Activated CD4-positive, alpha-beta T cell treated with anti-CD3 and anti-CD28 coated beads for 1 hour (primary cell): ENCODE measurements around the gene ZDHHC11.
"Not testable (repeated sequence)": the region's sequence is repeated elsewhere in the genome, so short reads cannot be mapped to it uniquely, and the experiment has no call there.

Experiments used
- DNase-seq: peaks from one replicate; pipeline ENCODE4 v3.0.0-alpha.2; 2020

Gene ZDHHC11

GRCh38 chr5:878677-879076 lies 27.9 kb upstream of the ZDHHC11 start:
- DNase-seq, result not testable (repeated sequence)

DNA sequence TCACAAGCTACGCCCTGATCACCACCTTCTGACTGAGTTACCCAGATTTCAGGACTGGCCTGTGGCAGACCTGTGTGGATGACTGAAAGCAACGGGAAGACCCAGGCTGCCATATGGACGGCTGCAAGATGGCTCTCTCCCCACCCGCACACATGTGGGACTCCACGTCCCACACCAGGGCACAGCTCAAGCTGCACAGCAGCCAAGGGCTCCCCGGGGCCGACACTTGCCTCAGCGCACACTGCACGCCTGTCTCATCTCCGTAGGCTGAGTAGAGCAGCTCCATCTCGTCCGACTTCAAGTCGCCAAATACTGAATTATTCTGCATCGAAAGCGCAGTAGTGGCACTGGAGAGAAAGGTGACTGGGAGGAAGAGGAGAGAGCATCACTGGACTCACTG lies 27.3 kb upstream of the ZDHHC11 start:
- DNase-seq, result no peak

GRCh38 chr5:876398-877365 lies 25.9 kb upstream of the ZDHHC11 start:
- no peak for DNase-seq

DNA sequence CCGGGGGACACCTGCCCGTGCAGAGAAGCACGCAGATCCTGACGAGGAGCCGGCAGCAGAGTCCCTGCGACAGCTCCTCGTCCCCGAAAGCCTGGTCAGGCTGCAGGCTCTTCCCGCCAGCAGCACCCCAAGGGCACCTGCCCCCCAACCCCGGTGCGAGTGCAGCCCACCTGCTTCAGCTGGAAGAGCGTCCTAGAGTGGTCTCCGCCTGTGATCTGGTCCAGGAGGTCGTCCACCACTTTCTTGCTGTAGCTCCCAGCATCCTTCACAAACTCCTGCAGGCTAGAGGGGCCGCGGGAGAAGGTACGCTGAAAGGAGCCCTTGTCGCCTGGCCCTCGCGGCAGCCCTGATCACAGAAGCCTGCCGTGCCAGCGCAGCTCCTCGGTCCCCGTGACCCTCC lies 25.1 kb upstream of the ZDHHC11 start:
- no peak for DNase-seq

DNA sequence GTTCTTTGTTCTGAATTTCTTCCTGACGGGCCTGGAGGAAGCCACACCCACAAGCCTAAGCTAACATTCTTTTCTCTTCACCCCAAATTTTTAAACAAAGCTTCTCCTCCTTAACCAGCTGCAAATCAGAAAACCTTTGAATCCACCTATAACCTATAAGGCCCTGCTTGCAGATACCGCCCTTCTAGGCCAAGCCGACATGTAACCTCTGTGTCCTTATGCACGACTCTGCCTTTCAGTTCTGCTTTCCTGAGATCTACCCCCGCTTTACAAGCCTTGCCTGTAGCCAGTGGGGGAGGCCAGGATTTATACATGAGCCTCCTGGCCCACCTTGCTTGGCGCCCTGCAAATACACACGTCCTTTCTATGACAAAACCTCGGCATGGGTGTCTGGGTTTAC lies 22.5 kb upstream of the ZDHHC11 start:
- DNase-seq, result no peak

DNA sequence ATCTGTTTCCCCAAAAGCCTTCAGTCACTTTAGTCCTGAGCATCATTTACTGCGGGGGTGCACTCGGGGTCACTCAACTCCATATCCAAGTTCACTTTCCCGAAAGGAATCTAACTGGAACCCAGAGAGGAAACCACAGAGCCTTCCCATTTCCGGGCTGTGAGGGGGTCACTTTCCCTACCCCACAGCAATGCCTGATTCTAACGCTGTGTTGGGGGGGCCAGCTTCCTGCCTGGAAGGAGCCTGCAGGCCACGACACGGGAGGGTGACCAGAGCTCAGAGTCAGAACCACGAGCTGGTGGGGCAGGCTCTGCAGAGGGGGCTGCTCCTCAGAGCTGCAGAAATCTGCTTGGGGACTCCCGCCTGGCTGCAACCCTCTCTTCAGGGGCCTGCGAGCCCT lies 21.5 kb upstream of the ZDHHC11 start:
- no peak for DNase-seq

DNA sequence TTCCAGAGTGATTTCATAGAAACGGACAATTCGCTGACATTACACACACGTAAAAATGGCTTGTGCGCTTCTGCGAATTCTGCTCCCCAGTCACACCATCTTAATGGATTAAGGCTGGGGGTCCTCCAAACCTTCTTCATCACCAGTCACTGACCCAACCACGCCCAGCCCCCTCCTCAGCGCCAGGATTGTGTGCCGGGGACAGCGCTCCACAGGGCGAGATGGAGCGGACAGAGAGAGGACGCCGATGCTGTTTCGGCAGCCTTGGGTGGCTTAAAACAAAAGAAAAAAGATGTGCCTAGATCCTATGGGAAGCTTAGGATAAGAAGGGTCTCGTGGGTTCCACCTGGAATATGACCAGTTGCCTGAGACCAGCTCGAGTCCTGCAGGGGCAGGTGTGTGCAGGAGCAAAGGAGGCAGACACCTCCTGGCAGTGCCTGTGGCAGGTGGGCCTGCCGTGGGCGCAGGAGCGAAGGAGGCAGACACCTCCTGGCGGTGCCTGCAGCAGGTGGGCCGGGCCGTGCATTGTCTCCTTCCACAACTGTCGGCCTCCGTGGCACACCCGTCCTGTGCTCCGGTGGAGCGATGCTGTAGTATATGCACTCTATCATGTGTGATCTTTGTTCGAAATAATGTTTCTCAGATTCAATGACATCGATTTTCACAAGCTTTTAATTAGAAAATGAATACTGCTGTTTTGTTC lies 21.0 kb upstream of the ZDHHC11 start:
- no peak for DNase-seq

GRCh38 chr5:870956-871355 lies 20.2 kb upstream of the ZDHHC11 start:
- no peak for DNase-seq

DNA sequence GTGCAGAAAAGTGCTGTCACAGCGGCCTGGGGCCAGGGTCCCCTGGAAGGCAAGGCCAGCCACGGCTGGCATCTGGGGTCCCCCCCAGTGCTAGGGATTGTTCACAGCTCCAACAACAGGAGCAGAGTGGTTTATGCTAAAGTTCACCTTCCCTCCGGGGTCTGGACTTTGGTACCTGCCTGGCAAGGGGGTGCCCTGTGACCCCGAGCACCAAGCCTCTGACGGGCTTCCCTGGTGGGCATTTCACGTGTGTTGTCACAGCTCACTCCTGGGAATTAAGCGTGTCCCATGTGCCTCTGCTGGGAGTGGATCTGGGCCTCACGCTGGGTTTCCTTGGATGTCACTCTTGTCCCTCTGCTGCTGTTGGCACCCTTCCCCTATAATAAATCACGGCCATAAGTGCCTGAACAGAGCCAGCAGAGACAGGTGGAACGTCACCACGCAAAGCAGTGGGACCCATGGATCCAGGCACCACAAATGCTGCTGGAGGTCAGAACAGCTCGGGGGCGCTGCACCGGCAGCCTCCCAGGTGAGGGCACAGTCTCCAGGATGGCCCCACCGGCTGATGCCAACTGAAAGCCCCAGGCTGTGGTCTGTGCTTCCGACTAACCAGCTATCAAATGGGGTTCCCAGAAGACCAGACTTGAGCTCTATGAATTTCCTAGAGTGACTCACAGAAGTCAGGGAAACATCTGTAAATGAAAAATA lies 17.8 kb upstream of the ZDHHC11 start:
- no peak for DNase-seq

DNA sequence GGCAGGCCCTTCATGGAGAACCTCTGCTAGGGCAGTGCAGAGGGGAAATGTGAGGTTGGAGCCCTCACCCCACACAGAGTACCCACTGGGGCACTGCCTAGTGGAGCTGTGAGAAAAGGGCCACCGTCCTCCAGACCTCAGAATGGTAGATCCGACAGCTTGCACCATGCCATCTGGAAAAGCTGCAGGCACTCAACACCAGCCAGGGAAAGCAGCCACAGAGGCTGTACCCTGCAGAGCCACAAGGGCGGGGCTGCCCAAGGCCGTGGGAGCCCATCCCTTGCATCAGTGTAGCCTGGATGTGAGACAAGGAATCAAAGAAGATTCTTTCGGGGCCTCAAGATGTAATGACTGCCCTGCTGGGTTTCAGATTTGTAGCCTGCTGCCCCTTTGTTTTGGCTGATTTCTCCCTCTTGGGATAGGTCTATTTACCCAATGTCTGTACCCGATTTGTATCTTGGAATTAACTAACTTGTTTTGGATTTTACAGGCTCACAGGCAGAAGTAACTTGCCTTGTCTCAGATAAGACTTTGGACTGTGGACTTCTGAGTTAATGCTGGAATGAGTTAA lies 16.6 kb upstream of the ZDHHC11 start:
- no peak for DNase-seq

DNA sequence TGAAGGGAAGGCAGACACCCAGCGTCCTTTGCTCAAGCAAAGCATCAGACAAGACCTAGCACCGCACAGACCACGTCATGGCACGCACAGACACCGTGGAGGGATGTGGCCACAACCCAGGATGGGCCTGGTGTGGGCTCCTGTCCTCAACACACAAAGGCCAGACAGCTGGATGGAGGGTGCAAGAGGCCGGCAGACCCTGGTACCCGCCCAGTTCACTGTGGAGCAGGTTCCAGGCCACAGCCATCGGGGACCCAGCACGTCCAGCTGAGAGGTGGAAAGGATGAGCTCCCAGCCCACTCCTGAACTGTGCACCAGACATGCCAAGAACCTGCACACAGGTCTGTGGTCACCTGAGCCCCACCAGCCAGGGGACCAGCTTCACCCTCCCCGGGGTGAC lies 15.0 kb upstream of the ZDHHC11 start:
- DNase-seq, result no peak

DNA sequence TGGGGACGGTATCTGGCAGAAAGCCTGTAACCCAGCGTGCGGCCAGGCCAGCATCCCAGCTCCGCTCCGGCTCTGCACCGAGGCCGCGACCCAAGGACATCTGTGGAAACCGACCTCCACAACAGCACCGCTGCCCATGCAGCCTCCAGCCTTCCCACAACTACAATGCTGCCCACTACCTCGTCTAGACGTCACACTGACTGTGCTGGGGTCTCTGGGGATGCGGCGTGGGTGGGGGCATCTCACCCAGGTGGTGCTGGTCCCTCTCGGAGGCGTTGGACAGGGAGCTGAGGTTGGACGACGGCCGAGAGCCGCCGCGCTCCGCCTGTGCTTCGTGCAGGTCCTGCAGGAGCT lies 14.4 kb upstream of the ZDHHC11 start:
- DNase-seq, result no peak

GRCh38 chr5:864492-865167 lies 13.8 kb upstream of the ZDHHC11 start:
- no peak for DNase-seq

GRCh38 chr5:863244-863805 lies 12.5 kb upstream of the ZDHHC11 start:
- DNase-seq, result no peak

- no peak for DNase-seq
These were observed 11.8 kb upstream of the ZDHHC11 start for GRCh38 chr5:862367-863243.

DNA sequence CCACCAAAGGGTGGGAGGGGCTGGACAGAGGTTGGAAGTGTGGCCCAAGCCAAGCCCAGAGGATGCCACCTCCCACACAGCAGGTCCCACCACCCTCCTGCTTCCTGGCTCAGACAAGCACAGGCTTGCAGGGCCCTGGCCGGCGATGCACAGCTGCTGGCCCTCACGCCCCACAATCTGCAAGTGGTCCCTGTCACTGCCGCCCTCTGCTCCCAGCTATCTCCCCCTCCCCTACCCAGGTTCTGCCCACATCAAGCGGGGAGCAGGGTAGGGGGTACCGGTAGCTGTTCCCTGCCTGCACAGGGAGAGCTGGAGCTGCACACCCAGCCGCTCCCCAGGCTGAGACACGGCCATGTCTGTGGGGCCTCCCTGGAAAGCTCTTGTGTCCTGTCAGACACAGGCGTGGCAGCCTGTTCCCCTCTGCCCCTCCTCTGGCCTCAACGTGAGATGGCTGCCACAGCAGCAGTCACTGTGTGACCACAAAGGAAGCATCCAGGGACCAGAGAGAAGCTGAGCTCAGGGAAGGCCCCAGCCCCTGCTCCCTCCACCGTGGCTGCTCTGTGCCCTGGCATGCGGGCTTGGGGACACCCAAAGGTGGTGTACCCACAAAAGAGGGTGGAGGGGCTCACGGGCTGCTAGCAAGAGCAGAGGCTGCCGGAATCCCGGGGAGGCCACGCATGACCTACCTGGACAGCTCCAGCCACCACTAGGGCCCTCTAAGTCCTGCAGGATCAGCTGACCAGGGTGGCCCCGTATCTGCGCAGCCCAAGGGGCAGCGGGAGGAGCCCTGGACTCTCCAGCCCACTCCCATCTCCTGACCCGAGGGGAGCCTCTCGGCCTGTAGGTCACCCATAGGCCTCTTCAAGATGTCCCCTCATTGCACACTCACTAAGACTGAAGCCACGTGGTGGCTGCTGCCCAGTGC lies 10.9 kb upstream of the ZDHHC11 start:
- DNase-seq, result no peak

DNA sequence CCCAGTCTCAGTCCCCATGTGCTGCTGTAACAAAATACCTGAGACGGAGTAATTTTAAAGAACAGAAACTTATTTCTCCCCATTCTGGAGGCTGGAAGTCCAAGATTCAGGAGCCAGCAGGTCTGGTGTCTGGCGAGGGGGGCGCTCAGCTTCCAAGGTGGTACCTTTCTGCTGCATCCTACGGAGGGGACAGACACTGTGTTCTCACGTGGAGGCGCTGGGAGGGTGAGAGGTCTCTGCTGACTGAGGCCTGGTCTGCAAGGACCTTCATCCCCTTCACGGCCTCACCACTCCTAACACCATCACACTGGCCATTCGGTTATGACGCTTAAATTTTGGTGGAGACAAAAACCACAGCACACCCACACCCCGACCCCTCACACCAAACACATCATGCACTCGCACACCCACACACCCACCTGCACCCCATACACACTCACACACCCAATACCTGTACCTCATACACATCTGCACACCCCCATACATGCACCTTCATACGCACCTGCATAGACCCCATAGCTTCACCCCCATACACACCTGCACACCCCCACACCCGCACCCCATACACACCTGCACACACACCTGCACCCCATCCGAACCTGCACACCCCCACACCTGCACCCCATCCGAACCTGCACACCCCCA lies 9.8 kb upstream of the ZDHHC11 start:
- no peak for DNase-seq

DNA sequence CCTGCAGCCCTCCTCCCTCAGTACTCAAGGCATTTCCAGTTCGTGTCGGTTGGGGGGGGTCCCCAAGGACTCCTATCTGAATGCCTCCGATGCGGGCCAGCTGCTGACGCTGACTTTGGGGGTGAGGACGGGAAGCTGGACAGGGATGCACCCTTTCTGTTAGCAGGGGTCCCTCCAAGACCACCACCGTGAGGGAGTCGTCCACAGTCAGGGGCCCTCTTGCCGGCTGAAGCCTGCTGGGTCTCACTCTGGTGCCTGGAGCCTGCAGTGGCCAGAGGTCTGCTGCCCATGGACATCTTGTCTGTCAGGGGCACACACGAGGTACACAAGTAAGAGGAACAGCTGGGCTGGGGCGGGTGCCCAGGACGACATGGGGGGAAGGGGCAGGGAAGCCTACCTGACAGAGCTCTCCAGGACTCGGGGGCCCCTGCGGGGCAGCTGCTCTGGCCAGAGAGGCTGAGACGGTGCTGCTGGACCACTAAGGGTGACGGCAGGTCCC lies 9.1 kb upstream of the ZDHHC11 start:
- DNase-seq, result no peak

GRCh38 chr5:859391-859790 lies 8.6 kb upstream of the ZDHHC11 start:
- no peak for DNase-seq
